ENCODE results near the gene SKP1.
A peak's percentile ranks its signal among the peaks of the same experiment; 100 is the strongest.

The SKP1 gene

GRCh38 chr5:134183481-134183880 lies 6.7 kb upstream of the SKP1 start:
- H3K27me3 ChIP-seq, result no peaks in the 10 kb centered on the region
- no peak overlapping the region for H3K27ac ChIP-seq
- peaks cover 0 to 3% (median 0%) of the 10 kb centered on the region in 4 donors for H3K4me1 ChIP-seq
- no peak for DNase-seq
- TF ChIP-seq, protein P1, sequence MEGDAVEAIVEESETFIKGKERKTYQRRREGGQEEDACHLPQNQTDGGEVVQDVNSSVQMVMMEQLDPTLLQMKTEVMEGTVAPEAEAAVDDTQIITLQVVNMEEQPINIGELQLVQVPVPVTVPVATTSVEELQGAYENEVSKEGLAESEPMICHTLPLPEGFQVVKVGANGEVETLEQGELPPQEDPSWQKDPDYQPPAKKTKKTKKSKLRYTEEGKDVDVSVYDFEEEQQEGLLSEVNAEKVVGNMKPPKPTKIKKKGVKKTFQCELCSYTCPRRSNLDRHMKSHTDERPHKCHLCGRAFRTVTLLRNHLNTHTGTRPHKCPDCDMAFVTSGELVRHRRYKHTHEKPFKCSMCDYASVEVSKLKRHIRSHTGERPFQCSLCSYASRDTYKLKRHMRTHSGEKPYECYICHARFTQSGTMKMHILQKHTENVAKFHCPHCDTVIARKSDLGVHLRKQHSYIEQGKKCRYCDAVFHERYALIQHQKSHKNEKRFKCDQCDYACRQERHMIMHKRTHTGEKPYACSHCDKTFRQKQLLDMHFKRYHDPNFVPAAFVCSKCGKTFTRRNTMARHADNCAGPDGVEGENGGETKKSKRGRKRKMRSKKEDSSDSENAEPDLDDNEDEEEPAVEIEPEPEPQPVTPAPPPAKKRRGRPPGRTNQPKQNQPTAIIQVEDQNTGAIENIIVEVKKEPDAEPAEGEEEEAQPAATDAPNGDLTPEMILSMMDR (IDR thresholded peaks at IDR 0.05), result no peak
- H3K36me3 ChIP-seq, result no peaks in the 10 kb centered on the region
- no peaks in the 10 kb centered on the region for H3K9me3 ChIP-seq
- H3K4me3 ChIP-seq, result no peak overlapping the region
- intact Hi-C loops (cut with DNase I; ENCODE audit: low total_unique reads), result no loop called here

DNA sequence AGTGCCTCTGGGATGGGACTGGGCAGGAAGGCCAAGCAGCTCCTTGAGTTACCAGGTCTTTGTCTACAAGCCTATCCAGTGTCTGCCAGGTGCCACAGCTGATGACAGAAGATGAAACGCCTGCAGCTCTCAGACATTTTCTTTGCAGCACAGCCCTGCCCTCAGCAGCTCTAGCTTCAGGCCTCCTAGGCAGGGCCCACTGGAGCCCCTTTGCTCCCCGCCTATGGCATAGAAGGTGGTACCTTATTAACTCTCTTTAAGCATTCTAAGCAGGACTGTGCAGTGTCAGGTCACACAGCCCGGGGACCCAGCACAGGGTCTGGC lies 1.3 kb upstream of the SKP1 start:
- no peak overlapping the region for H3K27ac ChIP-seq
- H3K27me3 ChIP-seq, result no peaks in the 10 kb centered on the region
- TF ChIP-seq, protein P1 (IDR thresholded peaks at IDR 0.05), result no peak
- H3K4me3 ChIP-seq, result peak overlapping the region in 1 of 2 donors; percentile 88
- H3K9me3 ChIP-seq, result no peaks in the 10 kb centered on the region
- H3K36me3 ChIP-seq, result peaks cover 4 to 7% (median 5%) of the 10 kb centered on the region in 3 donors
- peaks cover 0 to 34% (median 17%) of the 10 kb centered on the region in 4 donors for H3K4me1 ChIP-seq
- no peak for DNase-seq
- intact Hi-C loops (cut with DNase I; ENCODE audit: low total_unique reads), result loop anchor here (5.0 kb wide), 1 partner anchor 189 kb away; the partner anchor contains the start of gene CDKL3

- TF ChIP-seq, protein P1 (IDR thresholded peaks at IDR 0.05), result no peak
- H3K27me3 ChIP-seq, result no peaks in the 10 kb centered on the region
- peak overlapping the region; percentile 88 to 99 for H3K4me3 ChIP-seq
- H3K4me1 ChIP-seq, result peaks cover 0 to 37% (median 18%) of the 10 kb centered on the region in 4 donors
- intact Hi-C loops (cut with DNase I; ENCODE audit: low total_unique reads), result loop anchor here (1.0 to 5.0 kb wide), 2 partner anchors 49 to 190 kb away; partner anchors contain the start of genes CDKL3 and PPP2CA
- peaks cover 9 to 12% (median 11%) of the 10 kb centered on the region in 3 donors for H3K36me3 ChIP-seq
- no peak for DNase-seq
- peak overlapping the region; percentile 92 to 99 for H3K27ac ChIP-seq
- H3K9me3 ChIP-seq, result no peaks in the 10 kb centered on the region
These were observed 782 bp upstream of the SKP1 start for GRCh38 chr5:134177369-134178095.

DNA sequence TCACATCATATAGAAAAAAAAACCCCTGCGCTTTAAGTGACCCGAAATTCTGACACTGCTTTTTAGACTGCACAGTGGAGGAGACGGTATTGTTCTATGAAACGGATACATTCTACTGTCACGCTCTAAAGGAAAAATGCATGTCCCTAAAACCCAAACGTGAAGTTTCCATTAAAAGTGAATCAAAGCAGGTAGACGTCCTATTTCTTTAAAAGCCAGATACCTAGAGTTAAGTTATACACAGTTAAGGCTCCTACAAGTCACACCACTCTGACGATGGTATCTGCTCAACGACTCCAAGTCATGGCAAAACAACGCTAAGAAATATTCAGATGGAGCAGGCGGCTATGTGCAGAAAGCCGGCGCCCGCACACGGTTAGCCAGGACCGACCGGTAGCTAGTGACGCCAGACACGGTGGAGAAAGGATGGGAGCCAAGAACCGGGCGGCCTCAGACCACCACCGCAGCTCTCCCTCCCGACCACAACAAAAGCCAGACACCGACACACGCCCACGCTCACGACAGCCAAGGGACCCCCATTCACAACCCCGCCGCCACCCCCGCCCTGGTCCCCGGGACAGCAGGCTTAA lies 734 bp downstream of the SKP1 start:
- Histone ChIP-seq H3K4me1 (peaks cover 0 to 48% (median 22%) of the 10 kb centered on the region in 4 donors), H3K9me3 (no peaks in the 10 kb centered on the region), H3K27me3 (no peaks in the 10 kb centered on the region), H3K27ac (peak overlapping the region; percentile 92 to 99), H3K36me3 (peaks cover 23 to 26% (median 26%) of the 10 kb centered on the region in 3 donors), H3K4me3 (peak overlapping the region; percentile 88 to 99)
- intact Hi-C loops (cut with DNase I; ENCODE audit: low total_unique reads), result loop anchor here (5.0 kb wide), 1 partner anchor 191 kb away; the partner anchor contains the start of gene CDKL3
- TF ChIP-seq, protein P1 (IDR thresholded peaks at IDR 0.05), result no peak
- DNase-seq, result peak in 1 of 2 donors; percentile 41

DNA sequence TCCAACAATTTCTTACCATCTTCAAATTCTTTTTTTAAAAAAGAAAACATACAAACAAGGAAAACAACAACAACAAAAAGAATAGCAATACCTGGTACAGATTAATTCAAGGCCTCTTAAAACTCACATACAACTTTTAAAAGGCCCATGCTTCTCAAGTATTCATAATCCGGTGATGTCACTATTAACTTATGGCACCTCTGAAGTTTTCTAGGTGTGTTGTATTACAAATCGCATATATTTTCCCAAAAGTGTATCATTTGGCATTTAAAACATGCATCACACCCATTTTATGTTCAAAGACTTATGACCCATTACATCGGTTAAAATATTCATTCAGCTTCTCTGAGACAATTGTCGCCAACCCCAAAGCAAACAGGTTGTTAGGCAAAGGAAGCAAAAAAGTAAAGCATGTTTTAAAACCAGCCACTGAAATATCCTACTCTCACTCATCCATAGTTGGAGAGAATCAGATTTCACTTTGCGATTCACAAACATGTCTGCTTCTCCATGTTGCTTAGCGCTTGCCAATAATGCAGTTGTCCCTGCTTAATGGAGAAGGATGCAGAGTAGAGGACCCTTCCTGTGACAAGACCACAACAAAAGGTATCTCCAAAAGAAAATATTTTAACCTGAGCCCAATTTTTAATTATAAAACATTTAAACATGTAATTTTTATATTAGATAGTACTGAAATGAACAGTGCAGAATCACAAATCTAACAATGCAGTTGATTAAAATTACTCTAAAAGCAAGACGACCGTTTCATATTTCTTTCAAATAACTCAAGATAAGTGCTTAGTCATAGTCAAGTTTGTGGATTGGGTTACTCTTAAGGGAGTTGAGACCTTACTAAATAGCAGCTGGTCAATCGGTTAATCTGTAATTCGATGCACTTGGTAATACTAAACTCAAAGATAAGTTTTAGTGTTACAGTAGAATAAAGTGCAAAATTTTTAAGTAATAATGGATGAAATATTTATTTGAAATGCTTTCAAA lies 1.6 kb downstream of the SKP1 start:
- H3K27ac ChIP-seq, result peak overlapping the region; percentile 92 to 99
- intact Hi-C loops (cut with DNase I; ENCODE audit: low total_unique reads), result loop anchor here (5.0 kb wide), 1 partner anchor 192 kb away; the partner anchor contains the start of gene CDKL3
- H3K4me1 ChIP-seq, result peaks cover 0 to 49% (median 28%) of the 10 kb centered on the region in 4 donors
- TF ChIP-seq, protein P1 (IDR thresholded peaks at IDR 0.05), result no peak
- peaks cover 32 to 35% (median 35%) of the 10 kb centered on the region in 3 donors for H3K36me3 ChIP-seq
- peak overlapping the region; percentile 88 to 99 for H3K4me3 ChIP-seq
- DNase-seq, result no peak
- H3K27me3 ChIP-seq, result no peaks in the 10 kb centered on the region
- H3K9me3 ChIP-seq, result no peaks in the 10 kb centered on the region
